ENCODE results near the gene CTCFL. TPM values are rescaled to one million over a fixed set of nuclear protein-coding genes. Genes with fewer than 3 reads are reported as not detected.

The CTCFL gene
- total and polyA plus RNA-seq, 4 experiments from 2014 or later = not detected

- POLR2A ChIA-PET (ENCODE audit: partially characterized antibody) = no interaction called here
- H3K36me3 ChIP-seq (ENCODE audit: insufficient read depth, low read length) = no peaks in the 10 kb centered on the region
- Mint-ChIP-seq H3K9me3 (no peaks in the 10 kb centered on the region), H3K4me3 (no peak overlapping the region), H3K4me1 (no peaks in the 10 kb centered on the region), H3K27ac (no peak overlapping the region), H3K27me3 (peaks cover 8 to 19% of the 10 kb centered on the region in 2 donors), H3K36me3 (no peaks in the 10 kb centered on the region)
- no peaks in the 10 kb centered on the region for H3K9me3 ChIP-seq (ENCODE audit: control insufficient read depth in 1 of 2, low read length in 2 of 2)
- no peak overlapping the region for H3K27ac ChIP-seq (ENCODE audit: low read depth, low read length)
- DNase-seq = no peak
- CTCF ChIA-PET (ENCODE audit: partially characterized antibody) = interaction anchor here (1.2 kb wide), 1 partner anchor 17 kb away, joined by 3 read pairs; no protein-coding TSS in a partner anchor
- H3K27me3 ChIP-seq (ENCODE audit: insufficient read depth, low read length) = no peaks in the 10 kb centered on the region
- intact Hi-C loops (cut with micrococcal nuclease) = no loop called here
- no peaks in the 10 kb centered on the region for H3K4me1 ChIP-seq (ENCODE audit: insufficient read depth, low read length)
- no peak overlapping the region for H3K4me3 ChIP-seq (ENCODE audit: low read length in 2 of 2)
Observed at GRCh38 chr20:57568960-57569359, 44.0 kb upstream of the CTCFL start.

GRCh38 chr20:57568088-57568896 lies 43.4 kb upstream of the CTCFL start:
- Mint-ChIP-seq H3K27ac (no peak overlapping the region), H3K36me3 (no peaks in the 10 kb centered on the region), H3K27me3 (peaks cover 8 to 20% of the 10 kb centered on the region in 2 donors), H3K4me3 (no peak overlapping the region), H3K4me1 (no peaks in the 10 kb centered on the region), H3K9me3 (no peaks in the 10 kb centered on the region)
- ChIA-PET POLR2A (ENCODE audit: partially characterized antibody) (no interaction called here), CTCF (ENCODE audit: partially characterized antibody) (no interaction called here)
- Histone ChIP-seq H3K27me3 (ENCODE audit: insufficient read depth, low read length) (no peaks in the 10 kb centered on the region), H3K4me1 (ENCODE audit: insufficient read depth, low read length) (no peaks in the 10 kb centered on the region), H3K27ac (ENCODE audit: low read depth, low read length) (no peak overlapping the region), H3K4me3 (ENCODE audit: low read length in 2 of 2) (no peak overlapping the region), H3K9me3 (ENCODE audit: control insufficient read depth in 1 of 2, low read length in 2 of 2) (no peaks in the 10 kb centered on the region), H3K36me3 (ENCODE audit: insufficient read depth, low read length) (no peaks in the 10 kb centered on the region)
- intact Hi-C loops (cut with micrococcal nuclease) = no loop called here
- no peak for DNase-seq

DNA sequence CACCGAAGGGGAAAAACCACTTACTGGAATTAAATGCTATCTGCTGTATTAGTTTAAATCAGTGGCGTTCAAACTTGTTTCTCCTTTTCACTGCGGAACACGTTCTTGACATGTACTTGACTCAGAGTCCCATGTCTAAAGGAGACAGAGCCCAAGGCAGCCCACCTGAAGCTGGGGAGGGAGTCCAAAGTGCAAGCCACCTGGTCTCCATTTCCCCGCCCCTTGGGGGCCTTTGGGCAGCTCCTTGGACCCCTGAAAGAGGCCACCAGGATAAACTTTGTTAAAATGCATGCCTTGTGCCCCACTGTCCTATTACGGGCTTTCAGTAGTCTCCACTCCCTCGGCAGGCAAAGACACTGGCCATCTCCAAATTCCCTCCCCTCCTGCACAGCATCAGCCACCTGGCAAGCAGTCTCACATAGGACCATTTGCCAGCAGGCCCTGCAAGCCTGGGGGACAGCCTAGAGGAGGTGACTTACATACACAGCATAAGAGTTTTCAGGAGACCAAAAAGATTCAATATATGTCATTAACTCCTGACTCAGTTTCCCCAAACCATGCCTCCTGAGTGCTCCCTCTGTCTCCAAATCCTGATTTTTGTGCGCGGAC lies 42.6 kb upstream of the CTCFL start:
- intact Hi-C loops (cut with micrococcal nuclease) = no loop called here
- no peaks in the 10 kb centered on the region for H3K9me3 Mint-ChIP-seq
- peaks cover 3 to 18% of the 10 kb centered on the region in 2 donors for H3K27me3 Mint-ChIP-seq
- H3K9me3 ChIP-seq (ENCODE audit: control insufficient read depth in 1 of 2, low read length in 2 of 2) = no peaks in the 10 kb centered on the region
- H3K27me3 ChIP-seq (ENCODE audit: insufficient read depth, low read length) = no peaks in the 10 kb centered on the region
- no peak for DNase-seq
- H3K4me3 Mint-ChIP-seq = no peak overlapping the region
- CTCF ChIA-PET (ENCODE audit: partially characterized antibody) = no interaction called here
- H3K36me3 ChIP-seq (ENCODE audit: insufficient read depth, low read length) = no peaks in the 10 kb centered on the region
- no peak overlapping the region for H3K27ac Mint-ChIP-seq
- no peaks in the 10 kb centered on the region for H3K36me3 Mint-ChIP-seq
- H3K4me1 ChIP-seq (ENCODE audit: insufficient read depth, low read length) = no peaks in the 10 kb centered on the region
- POLR2A ChIA-PET (ENCODE audit: partially characterized antibody) = no interaction called here
- no peak overlapping the region for H3K27ac ChIP-seq (ENCODE audit: low read depth, low read length)
- no peaks in the 10 kb centered on the region for H3K4me1 Mint-ChIP-seq
- H3K4me3 ChIP-seq (ENCODE audit: low read length in 2 of 2) = no peak overlapping the region

DNA sequence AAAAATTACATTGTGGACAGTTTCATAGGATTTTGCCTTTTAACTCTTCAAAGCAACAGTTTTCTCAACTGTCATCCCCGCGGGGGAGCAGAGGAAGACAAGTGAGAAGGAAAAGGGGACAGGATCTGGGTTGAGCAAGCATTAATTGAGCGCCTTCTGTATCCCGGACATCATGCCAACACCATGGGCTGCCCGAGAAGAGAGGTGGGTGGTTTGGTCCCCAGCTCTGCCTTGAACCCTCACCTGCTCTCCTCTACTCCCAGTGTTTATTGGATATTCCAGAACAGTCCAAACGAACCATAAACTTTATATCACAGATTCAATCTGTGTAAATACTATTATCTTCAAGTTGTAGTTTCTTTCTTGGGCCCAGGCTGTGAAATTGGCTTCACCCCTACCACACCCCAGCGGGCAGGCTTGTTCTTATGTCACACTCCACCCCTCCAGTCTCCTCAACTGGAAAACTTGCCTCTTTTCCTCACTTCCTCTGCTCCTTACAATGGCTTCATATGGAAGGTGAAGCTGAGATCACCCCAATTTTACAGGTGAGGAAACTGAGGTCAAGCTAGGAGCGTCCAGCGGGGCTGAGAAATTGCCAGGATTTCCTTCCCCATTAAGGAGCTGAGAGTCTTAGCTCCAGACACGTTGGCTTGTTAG lies 42.0 kb upstream of the CTCFL start:
- intact Hi-C loops (cut with micrococcal nuclease) = no loop called here
- H3K4me1 Mint-ChIP-seq = no peaks in the 10 kb centered on the region

GRCh38 chr20:57566399-57566798 lies 41.5 kb upstream of the CTCFL start:
- no peak overlapping the region for H3K4me3 Mint-ChIP-seq
- no peak overlapping the region for H3K27ac Mint-ChIP-seq
- H3K9me3 ChIP-seq (ENCODE audit: control insufficient read depth in 1 of 2, low read length in 2 of 2) = no peaks in the 10 kb centered on the region
- no peak overlapping the region for H3K27ac ChIP-seq (ENCODE audit: low read depth, low read length)
- no peaks in the 10 kb centered on the region for H3K27me3 ChIP-seq (ENCODE audit: insufficient read depth, low read length)
- intact Hi-C loops (cut with micrococcal nuclease) = no loop called here
- ChIA-PET CTCF (ENCODE audit: partially characterized antibody) (no interaction called here), POLR2A (ENCODE audit: partially characterized antibody) (no interaction called here)
- no peaks in the 10 kb centered on the region for H3K36me3 Mint-ChIP-seq
- no peaks in the 10 kb centered on the region for H3K4me1 Mint-ChIP-seq
- peaks cover 0 to 21% of the 10 kb centered on the region in 2 donors for H3K27me3 Mint-ChIP-seq
- no peaks in the 10 kb centered on the region for H3K4me1 ChIP-seq (ENCODE audit: insufficient read depth, low read length)
- no peaks in the 10 kb centered on the region for H3K36me3 ChIP-seq (ENCODE audit: insufficient read depth, low read length)
- no peaks in the 10 kb centered on the region for H3K9me3 Mint-ChIP-seq
- no peak overlapping the region for H3K4me3 ChIP-seq (ENCODE audit: low read length in 2 of 2)
- no peak for DNase-seq

More for the DNA sequence above, 42.0 kb upstream of the CTCFL start:
- H3K36me3 ChIP-seq (ENCODE audit: insufficient read depth, low read length) = no peaks in the 10 kb centered on the region
- Mint-ChIP-seq H3K27me3 (peaks cover 3 to 19% of the 10 kb centered on the region in 2 donors), H3K27ac (no peak overlapping the region), H3K36me3 (no peaks in the 10 kb centered on the region), H3K4me3 (no peak overlapping the region), H3K9me3 (no peaks in the 10 kb centered on the region)
- no peaks in the 10 kb centered on the region for H3K9me3 ChIP-seq (ENCODE audit: control insufficient read depth in 1 of 2, low read length in 2 of 2)
- CTCF ChIA-PET (ENCODE audit: partially characterized antibody) = no interaction called here
- no peak for DNase-seq
- H3K4me3 ChIP-seq (ENCODE audit: low read length in 2 of 2) = no peak overlapping the region
- no peaks in the 10 kb centered on the region for H3K27me3 ChIP-seq (ENCODE audit: insufficient read depth, low read length)
- POLR2A ChIA-PET (ENCODE audit: partially characterized antibody) = no interaction called here
- no peaks in the 10 kb centered on the region for H3K4me1 ChIP-seq (ENCODE audit: insufficient read depth, low read length)
- no peak overlapping the region for H3K27ac ChIP-seq (ENCODE audit: low read depth, low read length)

DNA sequence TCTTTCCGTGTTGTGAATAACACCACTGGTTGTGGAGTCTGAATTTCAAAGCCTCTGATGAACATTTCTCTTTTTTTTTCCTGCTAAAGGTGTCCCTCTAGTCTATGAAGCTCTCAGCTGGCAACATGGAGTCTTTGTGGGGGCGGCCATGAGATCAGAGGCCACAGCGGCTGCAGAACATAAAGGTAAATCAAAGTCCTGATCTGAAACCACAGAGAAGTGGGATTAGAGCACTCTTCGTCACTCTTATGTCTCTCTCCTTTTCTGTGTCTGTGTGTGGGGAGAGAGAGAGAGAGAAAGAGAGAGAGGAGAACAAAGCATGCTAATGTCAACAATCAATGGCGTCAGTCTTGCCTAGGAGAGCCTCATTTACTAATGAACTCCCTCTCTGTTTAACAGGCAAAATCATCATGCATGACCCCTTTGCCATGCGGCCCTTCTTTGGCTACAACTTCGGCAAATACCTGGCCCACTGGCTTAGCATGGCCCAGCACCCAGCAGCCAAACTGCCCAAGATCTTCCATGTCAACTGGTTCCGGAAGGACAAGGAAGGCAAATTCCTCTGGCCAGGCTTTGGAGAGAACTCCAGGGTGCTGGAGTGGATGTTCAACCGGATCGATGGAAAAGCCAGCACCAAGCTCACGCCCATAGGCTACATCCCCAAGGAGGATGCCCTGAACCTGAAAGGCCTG lies 40.2 kb upstream of the CTCFL start:
- H3K4me3 Mint-ChIP-seq = no peak overlapping the region
- no peak overlapping the region for H3K27ac Mint-ChIP-seq
- no peaks in the 10 kb centered on the region for H3K36me3 Mint-ChIP-seq
- H3K27me3 ChIP-seq (ENCODE audit: insufficient read depth, low read length) = no peaks in the 10 kb centered on the region
- POLR2A ChIA-PET (ENCODE audit: partially characterized antibody) = no interaction called here
- H3K27ac ChIP-seq (ENCODE audit: low read depth, low read length) = no peak overlapping the region
- H3K4me1 ChIP-seq (ENCODE audit: insufficient read depth, low read length) = no peaks in the 10 kb centered on the region
- H3K9me3 ChIP-seq (ENCODE audit: control insufficient read depth in 1 of 2, low read length in 2 of 2) = no peaks in the 10 kb centered on the region
- DNase-seq = no peak
- intact Hi-C loops (cut with micrococcal nuclease) = no loop called here
- no peaks in the 10 kb centered on the region for H3K4me1 Mint-ChIP-seq
- CTCF ChIA-PET (ENCODE audit: partially characterized antibody) = no interaction called here
- H3K27me3 Mint-ChIP-seq = peaks cover 0 to 21% of the 10 kb centered on the region in 2 donors
- no peaks in the 10 kb centered on the region for H3K36me3 ChIP-seq (ENCODE audit: insufficient read depth, low read length)
- H3K4me3 ChIP-seq (ENCODE audit: low read length in 2 of 2) = no peak overlapping the region
- H3K9me3 Mint-ChIP-seq = no peaks in the 10 kb centered on the region

DNA sequence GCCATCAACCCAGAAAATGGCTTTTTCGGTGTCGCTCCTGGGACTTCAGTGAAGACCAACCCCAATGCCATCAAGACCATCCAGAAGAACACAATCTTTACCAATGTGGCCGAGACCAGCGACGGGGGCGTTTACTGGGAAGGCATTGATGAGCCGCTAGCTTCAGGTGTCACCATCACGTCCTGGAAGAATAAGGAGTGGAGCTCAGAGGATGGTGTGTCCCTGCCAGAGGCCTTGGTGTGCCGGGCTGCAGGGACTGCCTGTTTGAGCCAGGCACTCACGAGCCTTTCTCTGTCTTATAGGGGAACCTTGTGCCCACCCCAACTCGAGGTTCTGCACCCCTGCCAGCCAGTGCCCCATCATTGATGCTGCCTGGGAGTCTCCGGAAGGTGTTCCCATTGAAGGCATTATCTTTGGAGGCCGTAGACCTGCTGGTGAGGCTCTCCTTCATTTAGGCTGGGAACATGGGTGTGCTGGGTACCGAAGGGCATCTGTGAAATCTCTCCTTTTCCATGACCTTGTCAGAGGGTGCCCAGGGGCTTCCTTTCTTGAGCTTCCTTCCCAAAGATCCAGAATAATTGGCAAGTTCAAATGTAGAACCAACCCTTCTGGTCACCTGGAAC lies 39.4 kb upstream of the CTCFL start:
- H3K4me1 Mint-ChIP-seq = no peaks in the 10 kb centered on the region
- Histone ChIP-seq H3K4me3 (ENCODE audit: low read length in 2 of 2) (no peak overlapping the region), H3K4me1 (ENCODE audit: insufficient read depth, low read length) (no peaks in the 10 kb centered on the region), H3K36me3 (ENCODE audit: insufficient read depth, low read length) (no peaks in the 10 kb centered on the region), H3K9me3 (ENCODE audit: control insufficient read depth in 1 of 2, low read length in 2 of 2) (no peaks in the 10 kb centered on the region), H3K27ac (ENCODE audit: low read depth, low read length) (no peak overlapping the region), H3K27me3 (ENCODE audit: insufficient read depth, low read length) (no peaks in the 10 kb centered on the region)
- ChIA-PET POLR2A (ENCODE audit: partially characterized antibody) (no interaction called here), CTCF (ENCODE audit: partially characterized antibody) (no interaction called here)
- no peaks in the 10 kb centered on the region for H3K36me3 Mint-ChIP-seq
- peaks cover 4 to 26% of the 10 kb centered on the region in 2 donors for H3K27me3 Mint-ChIP-seq
- intact Hi-C loops (cut with micrococcal nuclease) = no loop called here
- H3K9me3 Mint-ChIP-seq = no peaks in the 10 kb centered on the region
- no peak overlapping the region for H3K27ac Mint-ChIP-seq
- no peak overlapping the region for H3K4me3 Mint-ChIP-seq
- DNase-seq = no peak

Data from CD4-positive, alpha-beta memory T cell (primary cell).